SK-N-MC (cell line): ENCODE measurements around the gene SRSF12.

Source experiments
- DNase-seq: peaks from one replicate; pipeline ENCODE4 v3.0.0-alpha.2; 2011; ENCODE audit warnings: low read depth, low spot score
- H3K27ac ChIP-seq: fragments of 200-600 bp; sonication (generic); 2 replicates; pipeline ENCODE4 v1.5.1; 2016; ENCODE audit warnings: mixed run types
- H3K36me3 ChIP-seq: fragments of 200-600 bp; sonication (generic); 2 replicates; pipeline ENCODE4 v1.6.1; 2017; ENCODE audit warnings: antibody characterized with exemption, low read length, mixed read lengths; ENCODE audit not compliant: insufficient read depth
- H3K4me3 ChIP-seq: fragments of 200-600 bp; sonication (generic); 2 replicates; pipeline ENCODE4 v1.5.1; 2016
- H3K9ac ChIP-seq: fragments of 200-600 bp; sonication (generic); 2 replicates; pipeline ENCODE4 v1.8.0; 2017; ENCODE audit warnings: mixed run types, mixed read lengths; ENCODE audit not compliant: insufficient read length
- H3K9me3 ChIP-seq: fragments of 200-600 bp; sonication (generic); 2 replicates; pipeline ENCODE4 v1.6.1; 2017; ENCODE audit warnings: low read depth, mild to moderate bottlenecking, antibody characterized with exemption, low read length, moderate library complexity, mixed read lengths
- EZH2 ChIP-seq: fragments of 200-600 bp; sonication (generic); IDR thresholded peaks from one replicate; pipeline ENCODE4 v1.6.1; 2017; ENCODE audit warnings: antibody characterized with exemption
- FOXP2 ChIP-seq: optimal IDR thresholded peaks from 2 replicates; pipeline ENCODE3; 2011; ENCODE audit warnings: mild to moderate bottlenecking, moderate library complexity; ENCODE audit not compliant: insufficient read depth; ENCODE audit errors: extremely low read length, control extremely low read depth
- POLR2AphosphoS5 ChIP-seq: IDR thresholded peaks from 2 replicates; pipeline ENCODE4 v1.6.1; 2012; ENCODE audit warnings: mild to moderate bottlenecking, low read depth, low read length, borderline replicate concordance

Gene SRSF12

DNA sequence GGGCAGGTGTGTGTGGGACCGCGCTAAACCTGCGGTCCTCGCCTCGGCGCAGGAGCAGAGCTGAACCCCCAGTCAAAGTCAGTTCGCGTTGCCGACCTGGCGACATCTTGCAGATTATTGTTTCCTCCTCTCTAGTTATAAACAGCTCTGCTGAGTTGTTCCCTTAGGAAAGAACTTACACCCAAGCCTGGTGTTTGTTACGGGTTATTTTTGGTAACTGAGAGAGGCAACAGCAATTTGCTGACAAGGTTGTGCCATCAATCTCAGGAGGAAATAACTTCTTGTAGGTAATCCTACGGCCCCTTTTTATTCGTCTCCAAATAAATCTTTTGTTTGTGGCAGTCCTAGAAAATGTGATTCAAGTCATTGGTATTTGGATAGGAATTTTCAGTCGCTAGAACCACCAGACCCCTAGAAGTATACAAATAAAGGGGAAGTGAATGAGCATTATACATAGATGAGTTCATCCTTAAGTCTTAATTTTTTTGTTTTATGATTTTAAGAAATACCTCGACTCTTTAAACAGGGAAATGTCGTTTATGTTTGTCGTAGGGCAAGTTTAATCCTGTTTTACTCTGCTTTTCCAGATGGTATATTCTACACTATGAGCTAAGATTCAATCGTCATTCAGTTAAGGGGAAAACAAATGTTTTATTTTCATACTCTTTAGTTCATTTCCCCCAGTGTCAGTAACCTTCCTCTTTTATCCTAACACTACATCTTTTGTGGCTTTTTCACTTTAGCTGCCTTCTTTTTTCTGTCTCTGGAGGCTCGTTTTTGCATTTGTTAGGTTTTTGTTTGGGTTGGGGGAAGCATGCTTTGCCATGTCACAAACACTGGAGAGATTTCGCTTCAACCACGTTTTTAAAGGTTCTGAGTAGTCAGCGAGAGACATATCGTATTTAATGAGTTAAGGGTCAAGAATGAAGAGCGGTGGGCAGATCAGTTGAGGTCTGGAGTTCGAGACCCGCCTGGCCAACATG is 29.1 kb upstream of the SRSF12 start:
- DNase-seq: no peak

DNA sequence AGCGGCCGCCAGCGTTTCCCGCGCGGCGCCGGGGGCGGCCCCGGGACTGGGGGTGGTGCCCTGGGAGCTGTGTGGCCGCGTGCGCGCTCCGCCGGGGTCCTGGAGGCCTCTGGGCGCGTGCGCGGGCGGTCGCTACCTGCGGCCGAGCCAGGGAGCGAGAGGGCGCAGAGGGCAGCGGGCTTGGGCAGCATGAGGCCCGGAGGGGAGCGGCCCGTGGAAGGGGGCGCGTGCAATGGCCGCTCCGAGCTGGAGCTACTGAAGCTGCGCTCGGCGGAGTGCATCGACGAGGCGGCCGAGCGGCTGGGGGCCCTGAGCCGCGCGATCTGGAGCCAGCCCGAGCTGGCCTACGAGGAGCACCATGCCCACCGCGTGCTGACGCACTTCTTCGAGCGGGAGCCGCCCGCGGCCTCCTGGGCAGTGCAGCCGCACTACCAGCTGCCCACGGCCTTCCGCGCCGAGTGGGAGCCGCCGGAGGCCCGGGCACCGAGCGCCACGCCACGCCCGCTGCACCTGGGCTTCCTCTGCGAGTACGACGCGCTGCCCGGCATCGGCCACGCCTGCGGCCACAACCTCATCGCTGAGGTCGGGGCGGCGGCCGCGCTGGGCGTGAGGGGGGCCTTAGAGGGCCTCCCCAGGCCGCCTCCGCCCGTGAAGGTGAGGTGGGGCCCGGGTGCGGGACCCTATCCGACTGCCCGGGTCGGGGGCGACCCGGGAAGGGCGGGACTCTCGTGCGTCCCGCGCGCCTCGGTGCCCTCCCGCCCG is 28.3 kb upstream of the SRSF12 start, which contains the start of gene PM20D2:
PM20D2 (plus strand) TSS at position 100 of the 762 bp plus-strand sequence; CDS start at position 190, 90 bp downstream.
- Histone ChIP-seq H3K9ac (peak within 1 kb of the TSS; percentile 87), H3K9me3 (no peaks in the 10 kb centered on the region), H3K27ac (peak within 1 kb of the TSS; percentile 74), H3K36me3 (peaks cover 17% of the 10 kb centered on the region), H3K4me3 (peak within 1 kb of the TSS; percentile 93)
- TF ChIP-seq EZH2 (no peak), FOXP2 (no peak), POLR2AphosphoS5 (peak; percentile 80)
- no peak for DNase-seq

More for the DNA sequence above, 29.1 kb upstream of the SRSF12 start:
- H3K27ac ChIP-seq: peak overlapping the region; percentile 74; the same call in 1 of the 2 replicates
- H3K4me3 ChIP-seq: peak overlapping the region; percentile 93
- no peaks in the 10 kb centered on the region for H3K9me3 ChIP-seq
- H3K9ac ChIP-seq: peak overlapping the region; percentile 87
- H3K36me3 ChIP-seq: peaks cover 20% of the 10 kb centered on the region
- TF ChIP-seq FOXP2 (no peak), POLR2AphosphoS5 (peak; percentile 45; the same call in 1 of the 2 replicates)

DNA sequence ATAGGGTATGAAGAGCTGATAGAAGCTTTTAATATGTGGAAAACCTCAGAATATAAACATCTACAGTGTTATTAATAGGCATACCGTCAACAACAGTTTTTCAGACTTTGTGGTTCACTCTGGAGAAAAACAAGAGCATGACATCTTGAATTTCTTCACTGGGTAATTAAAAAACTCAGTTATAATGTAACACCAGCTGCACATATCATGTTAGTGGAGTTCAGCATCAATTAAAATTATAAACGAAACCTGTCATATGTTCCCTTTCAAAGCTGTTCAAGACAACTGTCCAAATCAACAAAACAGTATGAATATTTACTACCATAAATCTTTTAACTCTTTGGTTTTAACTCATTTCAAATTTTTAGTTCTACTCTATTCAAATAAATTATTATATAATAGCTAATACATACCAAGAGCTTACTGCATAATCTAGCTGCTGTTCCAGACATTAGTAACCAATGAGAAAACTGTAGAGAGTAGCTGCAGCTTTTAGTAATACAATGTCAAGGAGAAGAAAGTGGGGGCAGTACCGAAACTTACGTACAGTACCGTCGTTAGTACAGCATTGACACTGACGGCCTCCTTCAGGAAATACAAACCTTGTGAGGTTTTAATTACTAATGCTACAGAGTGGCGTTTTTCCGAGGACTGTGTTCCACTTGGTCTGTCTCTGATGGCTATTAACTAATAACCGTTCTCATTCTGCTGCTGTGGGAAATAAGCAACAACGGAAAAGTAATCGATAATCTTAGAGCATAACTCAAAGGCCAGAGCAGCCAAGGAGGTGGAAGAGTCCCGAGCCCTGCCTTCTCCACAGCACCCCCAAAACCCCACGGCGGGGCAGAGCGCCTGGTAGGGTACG is 27.5 kb upstream of the SRSF12 start:
- H3K9ac ChIP-seq: peak overlapping the region; percentile 87
- H3K27ac ChIP-seq: peak overlapping the region; percentile 74
- no peaks in the 10 kb centered on the region for H3K9me3 ChIP-seq
- DNase-seq: no peak
- TF ChIP-seq POLR2AphosphoS5: no peak
- TF ChIP-seq EZH2: no peak
- no peak for TF ChIP-seq FOXP2
- H3K36me3 ChIP-seq: peaks cover 17% of the 10 kb centered on the region
- H3K4me3 ChIP-seq: peak overlapping the region; percentile 93

DNA sequence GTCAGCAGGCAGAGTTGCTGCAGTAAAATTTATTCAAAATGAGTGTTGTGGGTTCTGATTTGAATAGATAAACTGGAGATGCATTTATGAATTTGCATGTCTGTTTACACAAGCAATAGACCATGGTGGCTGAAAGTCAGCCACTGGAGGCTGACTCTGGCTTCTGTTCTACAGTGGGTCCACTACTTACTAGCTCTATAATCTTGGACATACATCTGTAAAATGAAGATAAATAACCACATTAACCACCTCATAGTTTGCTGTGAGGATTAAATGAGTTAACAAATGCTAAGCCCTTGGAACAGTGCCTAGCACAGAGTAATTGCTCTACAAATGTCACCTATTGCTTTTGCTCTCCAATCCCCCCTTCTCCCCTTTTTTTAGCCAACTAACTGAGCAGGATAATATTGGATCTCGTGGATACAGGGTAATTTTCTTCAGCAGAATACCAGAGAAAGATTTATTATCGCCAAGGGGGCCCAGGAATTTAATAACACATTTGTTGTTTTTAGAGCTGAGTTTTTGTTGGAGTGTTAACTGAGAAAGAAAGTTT is 26.6 kb upstream of the SRSF12 start:
- no peaks in the 10 kb centered on the region for H3K9me3 ChIP-seq
- no peak for DNase-seq
- H3K27ac ChIP-seq: peak overlapping the region; percentile 74
- peaks cover 9% of the 10 kb centered on the region for H3K36me3 ChIP-seq
- H3K4me3 ChIP-seq: peak overlapping the region; percentile 93
- H3K9ac ChIP-seq: peak overlapping the region; percentile 21
- peak; percentile 67 for TF ChIP-seq FOXP2
- no peak for TF ChIP-seq EZH2
- TF ChIP-seq POLR2AphosphoS5: no peak

DNA sequence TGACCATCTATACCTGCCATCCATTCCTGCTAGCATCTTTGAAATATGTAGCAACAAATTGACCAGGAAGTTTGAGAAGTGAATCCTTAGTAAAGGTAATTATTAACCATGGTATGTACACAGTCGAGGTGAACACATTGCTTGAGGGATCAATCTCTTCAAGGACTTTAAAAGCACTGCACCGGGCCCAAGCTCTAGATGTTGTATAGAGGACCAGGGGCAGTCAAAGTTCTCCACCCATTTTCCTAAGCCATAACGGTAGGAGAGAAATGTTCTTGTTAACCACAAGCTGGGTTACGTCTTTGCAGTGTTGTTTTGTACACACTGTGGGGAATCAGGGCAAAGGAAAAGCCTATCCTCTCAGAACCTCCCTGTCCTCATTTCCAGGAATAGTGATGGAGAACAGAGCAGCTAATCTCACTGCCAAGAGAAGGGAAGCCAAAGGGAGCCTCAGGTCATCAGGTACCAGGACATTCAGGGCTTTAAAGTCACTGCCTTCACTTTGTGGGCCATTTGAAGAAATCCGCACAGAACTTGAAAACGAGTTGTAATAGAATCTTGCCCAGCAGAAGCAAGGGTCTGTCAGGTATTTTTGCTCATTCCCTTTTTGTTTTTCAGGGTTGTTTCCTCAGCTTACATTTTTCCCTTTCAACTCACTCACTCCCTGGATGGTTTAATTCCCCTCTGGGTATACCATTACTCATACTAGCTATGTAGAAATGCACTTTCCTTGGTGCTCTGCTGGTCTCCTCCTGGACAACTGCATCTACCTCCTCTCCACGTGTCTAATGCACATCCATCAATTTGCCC is 22.7 kb upstream of the SRSF12 start:
- no peak for DNase-seq
- Histone ChIP-seq H3K9ac (no peak overlapping the region), H3K27ac (no peak overlapping the region)

DNA sequence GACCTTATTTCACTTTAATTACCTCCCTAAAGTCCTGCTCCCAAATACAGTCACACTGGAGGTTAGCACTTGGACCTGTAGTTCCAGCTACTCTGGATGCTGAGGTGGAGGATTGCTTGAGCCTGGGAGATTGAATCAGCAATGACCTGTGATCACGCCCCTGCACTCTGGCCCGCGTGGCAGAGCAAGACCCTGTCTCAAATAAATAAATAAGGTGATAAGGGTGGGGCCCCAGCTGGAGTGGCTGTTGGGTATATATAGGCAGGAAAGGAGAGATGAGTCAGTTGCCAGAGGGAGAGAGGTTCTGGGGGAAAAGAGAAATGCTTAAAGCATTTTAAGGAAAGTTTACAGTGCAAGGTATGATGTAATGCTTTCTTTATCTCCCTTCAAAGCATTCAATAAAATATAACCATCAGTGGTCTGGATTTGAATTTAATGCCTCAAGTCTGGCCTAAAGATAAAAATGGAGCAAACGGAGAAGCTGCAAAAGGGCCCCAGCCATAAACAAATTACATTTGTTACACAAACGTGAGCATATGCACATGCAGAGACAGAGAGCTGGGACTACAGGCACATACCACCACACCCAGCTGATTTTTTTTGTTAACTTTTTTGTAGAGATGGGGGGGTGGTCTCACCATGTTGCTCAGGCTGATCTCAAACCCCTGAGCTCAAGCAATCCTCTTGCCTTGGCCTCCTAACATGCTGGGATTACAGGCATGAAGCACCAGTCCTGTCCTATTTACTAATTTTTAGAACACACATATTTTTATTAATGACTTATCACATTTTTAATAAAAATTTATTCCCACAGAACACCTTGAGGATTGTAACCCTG is 21.9 kb upstream of the SRSF12 start:
- no peaks in the 10 kb centered on the region for H3K36me3 ChIP-seq
- H3K27ac ChIP-seq: no peak overlapping the region
- TF ChIP-seq EZH2: no peak
- no peak for TF ChIP-seq POLR2AphosphoS5
- TF ChIP-seq FOXP2: no peak
- H3K9me3 ChIP-seq: no peaks in the 10 kb centered on the region
- no peak overlapping the region for H3K9ac ChIP-seq
- no peak for DNase-seq
- H3K4me3 ChIP-seq: no peak overlapping the region

More for the DNA sequence above, 22.7 kb upstream of the SRSF12 start:
- TF ChIP-seq EZH2: no peak
- H3K36me3 ChIP-seq: no peaks in the 10 kb centered on the region
- no peaks in the 10 kb centered on the region for H3K9me3 ChIP-seq
- no peak overlapping the region for H3K4me3 ChIP-seq

DNA sequence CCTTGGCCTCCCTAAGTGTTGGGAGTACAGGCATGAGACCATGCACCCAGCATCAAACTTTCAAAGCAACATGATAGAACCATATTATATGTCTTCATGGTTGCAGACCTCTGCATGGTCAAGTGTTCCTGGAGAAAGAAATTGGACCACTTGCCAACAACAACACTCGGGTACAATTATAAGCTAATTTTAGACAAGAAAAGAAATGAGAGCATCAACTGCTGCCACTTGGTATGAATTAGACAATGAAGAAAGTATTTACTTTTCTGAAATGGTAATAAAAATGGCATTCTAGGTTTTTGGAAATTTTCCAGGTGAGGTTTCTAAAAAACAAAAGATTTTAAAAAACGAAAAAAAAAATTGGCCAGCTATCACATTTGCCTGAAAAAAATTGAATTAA is 20.3 kb upstream of the SRSF12 start:
- DNase-seq: no peak
- Histone ChIP-seq H3K36me3 (no peaks in the 10 kb centered on the region), H3K27ac (no peak overlapping the region), H3K4me3 (no peak overlapping the region), H3K9ac (no peak overlapping the region), H3K9me3 (no peaks in the 10 kb centered on the region)
- TF ChIP-seq FOXP2: no peak
- no peak for TF ChIP-seq EZH2
- TF ChIP-seq POLR2AphosphoS5: no peak
